GM10847 (cell line): ENCODE data around the gene ARHGAP15.

Source experiments
- POLR2A ChIP-seq: IDR thresholded peaks from 2 replicates; pipeline ENCODE4 v1.6.1; 2011; ENCODE audit not compliant: insufficient read length; ENCODE audit errors: extremely low read depth

The ARHGAP15 gene

GRCh38 chr2:143157418-143157817 is 28.2 kb downstream of the ARHGAP15 start:
- TF ChIP-seq POLR2A = no peak

GRCh38 chr2:143158098-143158497 is 28.9 kb downstream of the ARHGAP15 start:
- TF ChIP-seq POLR2A = no peak

- TF ChIP-seq POLR2A = no peak
Observed at GRCh38 chr2:143158551-143159485, 29.6 kb downstream of the ARHGAP15 start.

- TF ChIP-seq POLR2A = no peak
Observed at GRCh38 chr2:143159486-143159840, 30.2 kb downstream of the ARHGAP15 start.

- TF ChIP-seq POLR2A = no peak
Observed at GRCh38 chr2:143160732-143161707, 31.8 kb downstream of the ARHGAP15 start.

- no peak for TF ChIP-seq POLR2A
Observed at GRCh38 chr2:143162123-143162837, 33.1 kb downstream of the ARHGAP15 start.

- TF ChIP-seq POLR2A = no peak
Observed at GRCh38 chr2:143162997-143163396, 33.8 kb downstream of the ARHGAP15 start.

- TF ChIP-seq POLR2A = no peak
Observed at GRCh38 chr2:143163499-143163898, 34.3 kb downstream of the ARHGAP15 start.

GRCh38 chr2:143165291-143165690 is 36.1 kb downstream of the ARHGAP15 start:
- no peak for TF ChIP-seq POLR2A

- no peak for TF ChIP-seq POLR2A
Observed at GRCh38 chr2:143169105-143169504, 39.9 kb downstream of the ARHGAP15 start.

- no peak for TF ChIP-seq POLR2A
Observed at GRCh38 chr2:143171817-143172216, 42.6 kb downstream of the ARHGAP15 start.

GRCh38 chr2:143175438-143175837 is 46.2 kb downstream of the ARHGAP15 start:
- no peak for TF ChIP-seq POLR2A

GRCh38 chr2:143176606-143177005 is 47.4 kb downstream of the ARHGAP15 start:
- no peak for TF ChIP-seq POLR2A

- no peak for TF ChIP-seq POLR2A
Observed at GRCh38 chr2:143177096-143177786, 48.0 kb downstream of the ARHGAP15 start.
